Keratinocyte (primary cell): ENCODE measurements around the gene PRKCE. TPM values are rescaled to one million over a fixed set of nuclear protein-coding genes. Genes with fewer than 3 reads are reported as not detected.

ENCODE experiments used
- DNase-seq: peaks from one replicate; pipeline ENCODE4 v3.0.0-alpha.2; 2011; ENCODE audit warnings: low read depth, missing footprints, low spot score
- FAIRE-seq: peaks from 2 replicates; lab custom pipeline; 2011; peaks lifted over from hg19 to GRCh38; lab: Jason Lieb, UNC
- H2AFZ ChIP-seq: 2 replicates; pipeline ENCODE4 v1.6.0; 2012; ENCODE audit warnings: low read length, control low read depth, inconsistent platforms; ENCODE audit not compliant: control insufficient read depth
- H3K27ac ChIP-seq: 2 replicates; pipeline ENCODE4 v1.5.1; 2011; ENCODE audit warnings: low read length; ENCODE audit not compliant: control insufficient read depth, insufficient read depth
- H3K27me3 ChIP-seq: 3 replicates; pipeline ENCODE4 v1.6.0; 2011; ENCODE audit warnings: low read length; ENCODE audit not compliant: control insufficient read depth, insufficient read depth; ENCODE audit errors: extremely low read depth
- H3K36me3 ChIP-seq, 2 experiments: 2 replicates in 1 of 2; 3 replicates in 1 of 2; pipeline ENCODE4 v1.5.1; 2011; ENCODE audit warnings: low read length in 2 of 2, mild to moderate bottlenecking in 1 of 2; ENCODE audit not compliant: control insufficient read depth in 2 of 2, insufficient read depth in 2 of 2; ENCODE audit errors: extremely low read depth in 1 of 2
- H3K4me1 ChIP-seq: 3 replicates; pipeline ENCODE4 v1.5.1; 2011; ENCODE audit warnings: low read length; ENCODE audit not compliant: control insufficient read depth, insufficient read depth; ENCODE audit errors: extremely low read depth
- H3K4me2 ChIP-seq: 3 replicates; pipeline ENCODE4 v1.6.0; 2011; ENCODE audit warnings: low read depth, low read length; ENCODE audit not compliant: control insufficient read depth, insufficient read depth; ENCODE audit errors: extremely low read depth
- H3K4me3 ChIP-seq, 3 experiments: fragments of 200-600 bp in 1 of 3; sonication (generic) in 1 of 3; 2 replicates in 2 of 3; 3 replicates in 1 of 3; pipeline ENCODE4 v1.5.1; 2011 to 2016; ENCODE audit warnings: low read length in 3 of 3, mild to moderate bottlenecking in 3 of 3, control low read depth in 2 of 3, inconsistent platforms in 1 of 3, low read depth in 1 of 3, mixed read lengths in 1 of 3, mixed run types in 1 of 3, moderate library complexity in 1 of 3; ENCODE audit not compliant: control insufficient read depth in 2 of 3, insufficient read depth in 2 of 3; ENCODE audit errors: extremely low read depth in 1 of 3
- H3K79me2 ChIP-seq: 2 replicates; pipeline ENCODE4 v1.6.0; 2012; ENCODE audit warnings: low read length; ENCODE audit not compliant: control insufficient read depth, insufficient read depth
- H3K9ac ChIP-seq: 3 replicates; pipeline ENCODE4 v1.6.0; 2011; ENCODE audit warnings: low read length; ENCODE audit not compliant: control insufficient read depth, insufficient read depth; ENCODE audit errors: extremely low read depth
- H3K9me1 ChIP-seq: 3 replicates; pipeline ENCODE4 v1.6.0; 2011; ENCODE audit warnings: low read length; ENCODE audit not compliant: control insufficient read depth, insufficient read depth; ENCODE audit errors: extremely low read depth
- H3K9me3 ChIP-seq: 2 replicates; pipeline ENCODE4 v1.5.1; 2012; ENCODE audit warnings: low read depth, low read length; ENCODE audit not compliant: control insufficient read depth
- H4K20me1 ChIP-seq: 3 replicates; pipeline ENCODE4 v1.6.0; 2011; ENCODE audit warnings: low read length; ENCODE audit not compliant: control insufficient read depth, insufficient read depth; ENCODE audit errors: extremely low read depth
- CTCF ChIP-seq, 3 experiments: IDR thresholded peaks in 1 of 3; conservative IDR thresholded peaks in 1 of 3; optimal IDR thresholded peaks in 1 of 3; 2 replicates in 2 of 3; 3 replicates in 1 of 3; pipeline versions ENCODE3 to v1.5.1; 2011; ENCODE audit warnings: low read length in 3 of 3, mild to moderate bottlenecking in 3 of 3, moderate library complexity in 2 of 3, control low read depth in 1 of 3, inconsistent platforms in 1 of 3; ENCODE audit not compliant: insufficient read depth in 2 of 3; ENCODE audit errors: extremely low read depth in 1 of 3
- EZH2 ChIP-seq: IDR thresholded peaks from one replicate; pipeline ENCODE4 v1.6.1; 2012; ENCODE audit warnings: inconsistent platforms, mild to moderate bottlenecking, low read length, moderate library complexity
- dilution Hi-C: fragments of 300-500 bp; cut with MboI; formaldehyde crosslinking; loops from one replicate; pipeline ENCODE4 v1.7.0; 2020; ENCODE audit warnings: low sequenced_read_pairs; ENCODE audit not compliant: extremely low pct_ligation_motif_present
- polyA plus RNA-seq, 5 experiments: library from polyadenylated mRNA; depleted of rRNA in 3 of 5; stranded (reverse) in 3 of 5; stranded (forward) in 1 of 5; unstranded in 1 of 5; fragments of >200 nt; gene quantifications; 1 replicate in 1 of 5; 2 replicates in 3 of 5; 3 replicates in 1 of 5; pipeline versions ENCODE4 v1.2.1 to v1.2.3, GENCODE V29; 2011 to 2012; ENCODE audit warnings: missing spikeins in 2 of 5, low read depth in 1 of 5, low replicate concordance in 1 of 5

PRKCE gene
- polyA plus RNA-seq, 1 donor (not counting 4 experiments of a cell fraction or from before 2014, with no cell fraction given), result 2.0 TPM

GRCh38 chr2:45963816-45964215, 312.3 kb downstream of the PRKCE start:
- no peaks in the 10 kb centered on the region for H4K20me1 ChIP-seq
- peaks cover 35% of the 10 kb centered on the region for H3K4me1 ChIP-seq
- no peaks in the 10 kb centered on the region for H3K9me3 ChIP-seq
- H3K9ac ChIP-seq, result peak overlapping the region; percentile 74
- no peaks in the 10 kb centered on the region for H3K36me3 ChIP-seq
- peak overlapping the region; percentile 75 for H3K4me2 ChIP-seq
- no peaks in the 10 kb centered on the region for H3K27me3 ChIP-seq
- FAIRE-seq (no peak), DNase-seq (peak; percentile 80)
- H2AFZ ChIP-seq, result peak overlapping the region; percentile 60
- dilution Hi-C loops, result no loop called here
- H3K27ac ChIP-seq, result peak overlapping the region; percentile 97
- peak overlapping the region in 1 of 3 experiments; percentile 46 for H3K4me3 ChIP-seq
- no peaks in the 10 kb centered on the region for H3K9me1 ChIP-seq
- TF ChIP-seq EZH2, result no peak
- TF ChIP-seq CTCF (optimal IDR thresholded peaks at IDR 0.05 in 1 of 3, IDR thresholded peaks at IDR 0.05 in 1 of 3, conservative IDR thresholded peaks at IDR 0.05 in 1 of 3; ENCODE audit: extremely low read depth in 1 of 3, insufficient read depth in 2 of 3, low read length in 3 of 3), result no peak
- no peaks in the 10 kb centered on the region for H3K79me2 ChIP-seq

- no peak for TF ChIP-seq EZH2
- no peak for TF ChIP-seq CTCF (optimal IDR thresholded peaks at IDR 0.05 in 1 of 3, IDR thresholded peaks at IDR 0.05 in 1 of 3, conservative IDR thresholded peaks at IDR 0.05 in 1 of 3; ENCODE audit: extremely low read depth in 1 of 3, insufficient read depth in 2 of 3, low read length in 3 of 3)
- peak overlapping the region; percentile 74 for H3K9ac ChIP-seq
- no peaks in the 10 kb centered on the region for H3K79me2 ChIP-seq
- no peaks in the 10 kb centered on the region for H3K27me3 ChIP-seq
- peak overlapping the region in 1 of 3 experiments; percentile 46 for H3K4me3 ChIP-seq
- no peaks in the 10 kb centered on the region for H4K20me1 ChIP-seq
- peak overlapping the region; percentile 97 for H3K27ac ChIP-seq
- H3K9me1 ChIP-seq, result no peaks in the 10 kb centered on the region
- no peaks in the 10 kb centered on the region for H3K9me3 ChIP-seq
- H3K4me1 ChIP-seq, result peaks cover 35% of the 10 kb centered on the region
- dilution Hi-C loops, result no loop called here
- peak overlapping the region; percentile 60 for H2AFZ ChIP-seq
- FAIRE-seq (peak; percentile 84), DNase-seq (peak; percentile 97)
- no peaks in the 10 kb centered on the region for H3K36me3 ChIP-seq
- H3K4me2 ChIP-seq, result peak overlapping the region; percentile 75
Observed at GRCh38 chr2:45964223-45964841, 312.9 kb downstream of the PRKCE start.
